ENCODE results near the gene XDH.

GRCh38 chr2:31411771-31412170 lies 2.8 kb downstream of the XDH start:
- no peak for TF ChIP-seq CTCF (conservative IDR thresholded peaks at IDR 0.05; ENCODE audit: low read depth, low read length)
- no peak for TF ChIP-seq EZH2 (IDR thresholded peaks at IDR 0.05; ENCODE audit: low read length, unreplicated experiment)
